GM18507 (cell line): ENCODE data around the gene ID2.

Experiments
- DNase-seq: peaks from one replicate; pipeline ENCODE4 v3.0.0; 2011; ENCODE audit warnings: low read depth; ENCODE audit not compliant: insufficient read length; ENCODE audit errors: extremely low spot score
- FAIRE-seq: peaks from 2 replicates; lab custom pipeline; 2011; peaks lifted over from hg19 to GRCh38; lab: Jason Lieb, UNC

ID2 gene

GRCh38 chr2:8646731-8647461 is 35.0 kb upstream of the ID2 start:
- FAIRE-seq (no peak), DNase-seq (no peak)

- DNase-seq (no peak), FAIRE-seq (no peak)
Measured at GRCh38 chr2:8647462-8647857, 34.4 kb upstream of the ID2 start.

GRCh38 chr2:8648441-8649213 is 33.2 kb upstream of the ID2 start:
- DNase-seq (no peak), FAIRE-seq (no peak)

GRCh38 chr2:8649718-8650117 is 32.1 kb upstream of the ID2 start:
- DNase-seq: no peak
- no peak for FAIRE-seq

GRCh38 chr2:8650256-8650655 is 31.6 kb upstream of the ID2 start:
- no peak for DNase-seq
- FAIRE-seq: no peak

- FAIRE-seq: no peak
- no peak for DNase-seq
Measured at GRCh38 chr2:8652774-8653426, 29.0 kb upstream of the ID2 start.

GRCh38 chr2:8653485-8653884 is 28.4 kb upstream of the ID2 start:
- DNase-seq (no peak), FAIRE-seq (peak; percentile 48)

GRCh38 chr2:8654041-8654440 is 27.8 kb upstream of the ID2 start:
- FAIRE-seq (no peak), DNase-seq (no peak)

- FAIRE-seq: no peak
- no peak for DNase-seq
Measured at GRCh38 chr2:8654483-8654882, 27.4 kb upstream of the ID2 start.

- DNase-seq: no peak
- FAIRE-seq: no peak
Measured at GRCh38 chr2:8656160-8656641, 25.7 kb upstream of the ID2 start.

GRCh38 chr2:8656811-8657210 is 25.0 kb upstream of the ID2 start:
- DNase-seq: no peak
- FAIRE-seq: no peak

- FAIRE-seq (no peak), DNase-seq (no peak)
Measured at GRCh38 chr2:8657423-8658062, 24.3 kb upstream of the ID2 start.

- DNase-seq (no peak), FAIRE-seq (no peak)
Measured at GRCh38 chr2:8658064-8658862, 23.6 kb upstream of the ID2 start.

- DNase-seq (no peak), FAIRE-seq (no peak)
Measured at GRCh38 chr2:8659092-8659734, 22.6 kb upstream of the ID2 start.

GRCh38 chr2:8659735-8660492 is 21.9 kb upstream of the ID2 start:
- FAIRE-seq (no peak), DNase-seq (no peak)

- no peak for DNase-seq
- FAIRE-seq: no peak
Measured at GRCh38 chr2:8661235-8661634, 20.6 kb upstream of the ID2 start.

GRCh38 chr2:8661736-8662135 is 20.1 kb upstream of the ID2 start:
- FAIRE-seq: no peak

GRCh38 chr2:8662239-8662879 is 19.5 kb upstream of the ID2 start:
- no peak for FAIRE-seq
- DNase-seq: no peak

More at GRCh38 chr2:8661736-8662135, 20.1 kb upstream of the ID2 start:
- no peak for DNase-seq
